NCI-H146 treated with DMSO at 0.1 percent for 48 hours (cell line): ENCODE measurements around the gene CAMK1.

Experiments used
- DNase-seq: peaks from one replicate; lab custom pipeline; 2025; ENCODE audit not compliant: unreplicated experiment; lab: John Stamatoyannopoulos, UW

CAMK1 gene

DNA sequence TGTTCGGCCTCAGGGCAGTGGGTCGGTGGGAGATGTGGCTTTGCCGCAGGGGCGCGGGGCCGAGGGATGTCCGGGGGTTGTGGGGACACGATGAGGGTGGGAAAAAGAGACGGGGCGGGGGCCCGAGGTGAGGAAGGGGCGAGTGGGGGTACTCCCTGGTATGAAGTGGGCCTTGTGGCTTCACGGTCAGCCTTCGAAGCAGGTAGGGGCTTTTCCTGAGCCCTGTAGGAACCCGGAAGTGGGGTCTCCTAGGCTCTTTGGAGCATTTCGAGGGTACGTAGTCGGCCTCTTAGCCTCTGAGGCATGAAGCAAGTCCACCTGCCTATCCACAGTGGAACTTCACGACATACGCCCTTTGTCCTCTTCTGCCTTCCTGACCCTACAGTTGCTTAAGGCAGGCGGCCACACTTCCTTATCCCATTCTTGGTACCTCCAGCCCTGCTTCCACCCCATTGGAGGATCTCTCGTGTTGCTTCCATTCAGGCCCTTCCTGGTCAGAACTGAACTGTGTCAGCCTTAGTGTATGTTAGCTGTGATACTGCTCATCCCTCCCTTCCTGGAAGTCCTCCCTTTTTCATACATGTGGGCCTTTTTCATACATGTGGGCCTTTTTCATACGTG lies 23.5 kb upstream of the CAMK1 start:
- DNase-seq = no peak

DNA sequence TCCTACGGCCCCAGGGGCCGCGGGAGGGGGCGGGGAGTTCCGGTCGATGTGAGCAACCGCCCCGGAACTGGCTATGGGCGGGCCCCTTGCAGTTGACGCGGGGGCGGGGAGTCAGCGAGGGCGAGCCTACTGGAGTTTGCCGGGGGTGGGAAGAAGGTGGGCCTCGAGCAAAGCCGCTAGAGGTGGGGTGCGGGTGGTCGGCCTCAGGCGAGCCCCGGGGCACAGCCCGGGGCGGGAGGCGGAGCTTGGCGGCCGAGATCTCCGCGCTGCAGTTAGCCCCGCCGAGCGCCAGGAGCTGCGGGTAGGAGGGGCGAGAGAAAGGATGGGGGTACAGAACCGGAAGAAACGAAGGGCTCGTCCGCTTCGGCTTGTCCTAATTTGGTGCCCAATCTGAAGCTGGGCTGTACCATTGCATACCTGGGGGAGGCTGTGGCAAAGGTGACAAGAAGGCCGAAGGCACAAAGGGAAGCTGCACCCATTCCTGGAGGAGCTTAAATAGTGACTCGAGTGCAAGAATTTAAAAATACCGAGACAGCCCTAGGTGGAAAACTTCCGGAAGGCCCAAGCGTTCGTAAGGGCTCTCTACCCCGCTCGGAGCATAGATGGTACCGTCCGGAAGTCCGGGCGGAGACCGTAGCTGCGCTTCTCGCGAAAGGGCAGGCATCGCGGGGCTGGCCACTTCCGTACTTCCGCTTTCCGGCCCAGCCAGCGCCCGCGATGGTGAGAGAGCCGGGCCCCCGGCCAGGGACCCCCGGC lies 22.8 kb upstream of the CAMK1 start, which contains the start of the genes ARPC4 and TADA3:
Gene ARPC4 (plus strand): TSS at position 678 of the 756 bp plus-strand sequence. CDS start 40 bp downstream, at position 718.
Gene TADA3 (minus strand): TSS at position 69 of the 756 bp plus-strand sequence. CDS start 1,007 bp downstream, outside the sequence.
- peak; percentile 88 for DNase-seq

DNA sequence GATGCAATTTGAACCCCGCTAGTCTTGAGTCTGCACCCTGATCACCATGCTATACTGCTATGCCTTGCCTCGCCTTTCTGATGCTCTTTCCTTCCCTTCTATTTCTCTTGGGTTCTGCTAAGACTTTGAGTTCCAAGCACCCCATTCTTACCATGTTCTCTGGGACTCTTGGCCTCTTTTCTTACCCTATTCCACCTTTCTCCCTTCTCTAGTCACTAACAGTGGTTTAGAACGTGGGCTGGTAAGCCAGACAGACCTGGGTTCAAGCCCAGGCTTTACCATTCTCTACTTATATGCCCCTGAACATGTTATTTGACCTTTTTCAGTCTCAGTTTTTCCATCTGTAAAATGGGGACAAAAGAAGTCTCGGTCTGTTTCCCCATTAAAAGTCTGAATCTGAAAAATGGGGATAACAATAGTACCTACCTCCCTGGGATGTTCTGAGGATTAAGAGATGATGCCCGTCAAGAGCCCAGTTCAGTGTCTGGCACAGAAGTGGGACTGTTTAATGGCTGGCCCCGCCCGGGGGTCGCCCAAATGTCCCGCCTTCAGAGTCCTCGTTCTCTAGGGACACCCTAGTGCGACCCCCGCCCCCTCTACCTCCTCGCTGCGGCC lies 22.1 kb upstream of the CAMK1 start:
- no peak for DNase-seq

DNA sequence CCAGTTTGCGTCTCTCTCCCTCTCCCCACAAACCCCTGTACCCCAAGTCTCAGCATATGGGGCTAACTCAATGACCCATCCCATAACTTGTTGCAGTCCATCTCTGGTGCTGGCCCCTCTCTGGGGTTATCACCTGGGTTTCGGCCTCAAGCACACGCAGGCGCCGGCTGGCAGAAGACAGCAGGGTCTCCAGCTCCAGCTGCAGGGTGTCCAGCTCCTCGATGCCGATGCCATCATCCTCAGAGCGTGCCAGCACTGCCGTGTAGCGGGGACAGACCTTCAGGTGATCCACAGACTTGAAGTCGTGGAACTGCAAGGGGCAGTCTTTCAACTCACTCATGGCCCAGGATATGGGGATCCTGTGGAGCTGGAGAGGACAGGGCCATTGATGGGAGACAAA lies 21.4 kb upstream of the CAMK1 start:
- DNase-seq = no peak

DNA sequence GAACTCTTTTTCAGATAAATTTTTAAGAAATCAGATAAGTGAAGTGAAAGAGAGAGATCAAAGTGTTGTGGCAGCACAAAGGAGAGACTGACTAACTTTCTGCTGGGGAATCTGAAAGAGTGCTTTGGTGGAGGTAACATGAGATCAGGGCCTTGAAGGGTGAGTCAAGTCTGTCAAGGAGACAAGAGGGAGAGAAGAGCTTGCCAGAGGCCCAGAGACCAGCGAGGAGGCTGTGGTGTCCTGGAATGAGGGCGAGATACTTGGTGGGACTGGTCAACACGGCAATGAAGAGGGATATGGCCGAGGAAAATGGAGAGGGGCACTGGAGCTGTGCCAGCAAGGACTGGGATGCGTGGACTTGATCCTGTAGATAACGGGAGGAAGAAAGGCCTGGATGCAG lies 18.0 kb upstream of the CAMK1 start:
- DNase-seq = no peak

DNA sequence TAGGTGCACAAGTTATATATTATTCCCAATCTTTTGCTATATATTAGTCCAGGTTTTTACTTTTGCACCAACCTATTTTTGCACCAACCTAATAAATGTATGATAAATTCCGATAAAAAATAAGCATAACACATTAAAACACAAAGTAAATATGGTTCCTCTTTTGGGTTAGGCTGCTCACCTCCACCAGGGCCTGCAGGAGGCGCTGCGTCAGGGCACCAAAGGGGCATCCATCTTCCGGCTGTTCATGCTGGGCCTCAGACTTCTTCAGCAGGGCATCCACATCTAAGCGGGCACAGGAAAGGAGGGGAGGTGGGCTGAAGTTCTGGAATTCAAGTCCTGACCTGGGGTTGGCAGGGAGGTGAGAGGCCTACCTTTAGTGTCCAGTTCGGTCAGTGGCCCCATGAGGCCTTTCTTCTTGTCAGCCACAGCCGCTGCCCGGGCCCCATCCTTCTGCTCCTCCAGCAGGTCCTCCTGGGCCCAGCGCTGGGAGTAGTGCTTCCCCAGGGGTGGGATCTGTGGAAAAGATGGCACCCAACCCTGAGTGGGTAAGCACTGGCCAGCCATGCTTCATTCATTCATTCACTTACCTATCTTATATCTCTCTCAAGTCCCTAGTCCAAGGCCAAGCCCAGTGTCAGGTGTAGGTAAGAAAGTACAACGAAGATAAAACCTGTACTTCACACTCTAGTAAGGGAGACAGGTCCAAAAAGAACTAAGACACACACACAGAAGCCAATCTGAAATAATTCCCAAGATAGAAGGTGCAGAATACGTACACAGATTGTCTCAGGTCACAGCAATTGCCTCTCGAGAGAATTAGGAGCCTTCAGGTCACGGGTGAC lies 17.3 kb upstream of the CAMK1 start:
- no peak for DNase-seq

DNA sequence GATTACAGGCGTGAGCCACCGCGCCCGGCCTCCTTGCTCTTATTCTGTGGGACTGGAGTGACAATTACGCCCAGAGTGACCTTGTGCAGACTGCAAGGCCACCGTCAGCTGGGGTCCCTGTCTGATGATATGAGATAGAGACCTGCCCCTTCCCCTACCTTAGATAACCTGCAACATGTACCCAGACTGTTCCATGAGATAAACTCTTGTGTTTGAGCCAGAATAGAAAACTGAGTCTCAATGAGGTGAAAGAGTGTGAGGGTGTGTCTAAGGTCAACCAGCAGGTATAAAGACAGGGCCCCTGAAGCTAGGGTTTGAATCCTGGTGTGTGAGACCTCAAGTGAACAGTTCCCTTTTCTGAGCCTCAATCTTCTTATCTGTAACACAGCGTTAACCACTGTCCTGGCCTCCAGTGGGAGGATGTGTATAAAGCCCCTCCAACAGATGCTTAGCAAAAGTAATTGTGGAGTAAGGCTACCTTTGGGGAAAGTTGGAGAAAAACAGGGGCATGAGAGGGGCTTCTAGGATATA lies 16.5 kb upstream of the CAMK1 start:
- DNase-seq = no peak

DNA sequence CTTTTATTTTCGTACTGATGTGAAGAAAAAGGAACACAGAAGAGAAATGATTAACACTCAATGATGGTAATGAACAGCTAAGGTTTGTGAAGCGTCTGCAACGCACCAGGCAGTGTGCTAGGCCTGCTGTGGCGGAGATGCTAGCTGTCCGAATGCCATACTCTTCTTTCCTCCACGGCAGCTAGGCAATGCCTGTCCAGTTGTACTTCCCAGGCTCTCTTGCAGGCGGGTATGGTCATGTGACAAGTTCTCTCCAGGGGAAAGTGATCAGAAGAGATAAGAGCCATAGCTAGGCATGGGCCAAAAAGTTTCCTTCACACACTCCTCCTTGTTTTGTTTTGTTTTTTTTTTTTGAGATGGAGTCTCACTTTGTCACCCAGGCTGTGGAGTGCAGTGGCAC lies 15.9 kb upstream of the CAMK1 start:
- no peak for DNase-seq

DNA sequence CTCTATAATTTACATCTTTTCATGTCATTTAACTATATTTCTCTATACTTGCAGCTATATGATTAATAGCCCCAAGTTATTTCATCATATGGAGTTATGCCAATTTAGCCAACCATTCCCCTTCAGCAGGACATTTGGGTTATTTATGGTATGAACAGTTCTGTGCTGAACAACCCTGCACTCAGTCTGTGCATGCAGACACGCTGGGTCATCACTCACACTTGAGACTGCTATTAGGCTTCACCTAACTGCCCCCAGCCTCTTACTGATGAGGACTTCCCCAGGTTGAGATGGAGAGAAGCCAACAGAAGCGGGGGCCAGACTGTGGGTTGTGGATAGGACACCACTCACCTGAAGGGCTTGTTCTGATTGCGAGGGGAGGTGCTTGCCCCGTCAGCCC lies 15.2 kb upstream of the CAMK1 start:
- DNase-seq = no peak

DNA sequence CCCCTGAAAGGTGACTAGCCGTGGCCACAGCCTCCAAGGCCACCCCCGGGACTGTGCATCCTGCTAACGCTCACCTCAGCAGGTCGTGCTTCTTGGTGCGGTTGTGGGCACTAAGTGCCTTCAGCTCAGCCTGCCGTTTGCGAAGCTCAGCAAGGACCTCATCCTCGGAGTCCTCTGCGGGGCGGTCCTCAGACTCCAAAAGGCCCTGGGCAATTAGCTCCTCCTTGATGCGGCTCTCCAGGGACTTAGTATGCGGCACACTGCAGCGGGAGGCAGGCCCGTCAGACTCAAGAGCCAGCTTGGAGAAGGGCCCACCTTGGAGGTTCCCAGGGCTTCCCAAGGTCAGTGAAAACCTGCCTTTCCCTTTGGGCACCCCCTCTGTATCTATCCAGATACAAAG lies 14.2 kb upstream of the CAMK1 start:
- DNase-seq = no peak

DNA sequence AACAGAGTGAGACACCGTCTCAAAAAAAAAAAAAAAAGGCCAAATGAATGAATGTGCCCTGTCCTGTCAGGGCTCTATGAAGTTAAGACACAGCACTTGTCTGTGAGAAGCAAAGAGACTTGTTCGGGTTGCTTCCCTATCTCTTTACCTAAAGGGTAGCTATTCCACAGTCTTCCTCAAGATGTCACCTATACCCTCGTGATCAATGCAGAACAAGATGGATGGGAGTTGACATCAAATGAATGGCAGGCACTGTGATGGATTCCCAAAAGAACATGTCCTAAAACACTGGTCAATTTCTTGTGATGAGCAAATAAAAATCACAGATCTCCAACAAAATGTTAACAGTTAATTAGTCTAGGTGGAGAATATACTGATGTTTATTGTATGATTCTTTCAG lies 13.0 kb upstream of the CAMK1 start:
- no peak for DNase-seq

DNA sequence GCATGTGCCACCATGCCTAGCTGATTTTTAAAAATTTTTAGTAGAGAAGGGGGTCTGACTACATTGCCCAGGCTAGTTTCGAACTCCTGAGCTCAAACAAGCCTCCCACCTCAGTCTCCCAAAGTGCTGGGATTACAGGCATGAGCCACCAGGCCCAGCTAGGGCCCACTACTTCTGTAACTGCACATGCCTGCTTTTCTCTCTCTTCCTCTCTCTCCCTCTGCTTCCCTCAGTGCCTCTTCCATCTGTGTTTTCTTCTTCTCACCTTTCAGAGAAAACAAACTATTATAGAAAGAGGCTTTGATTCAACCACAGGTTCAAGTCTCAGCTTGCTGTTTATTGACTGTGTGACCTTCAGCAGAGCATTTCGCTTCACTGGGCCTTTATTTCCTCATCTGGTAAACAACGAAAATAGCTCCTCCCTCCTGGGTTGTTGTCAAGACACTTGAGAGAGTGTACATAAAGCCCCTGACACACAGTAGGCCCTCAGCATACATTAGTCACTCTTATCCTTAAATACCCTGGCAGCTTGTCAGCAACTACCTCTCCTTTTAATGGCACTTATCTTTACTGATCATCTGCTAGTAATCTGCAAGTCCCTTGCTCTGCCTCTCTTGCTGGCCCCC lies 12.3 kb upstream of the CAMK1 start:
- DNase-seq = no peak

DNA sequence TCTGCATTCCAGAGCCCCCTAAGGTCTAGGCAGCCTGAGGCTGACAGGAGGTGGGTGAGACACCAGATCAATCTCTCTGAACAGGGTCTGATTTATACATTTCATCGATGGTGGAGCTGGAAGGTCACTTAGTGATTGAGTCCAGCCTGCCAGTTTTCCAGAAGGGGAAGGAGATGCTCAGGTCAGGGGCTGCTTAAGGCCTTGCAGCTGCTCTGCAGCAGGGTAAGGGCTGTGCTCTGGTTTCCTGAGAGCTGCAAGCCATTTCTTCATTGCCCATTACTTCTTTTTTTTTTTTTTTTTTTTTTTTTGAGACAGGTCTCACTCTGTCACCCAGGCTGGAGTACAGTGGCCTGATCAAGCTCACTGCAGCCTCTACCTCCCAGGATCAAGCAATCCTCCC lies 11.8 kb upstream of the CAMK1 start:
- DNase-seq = no peak

DNA sequence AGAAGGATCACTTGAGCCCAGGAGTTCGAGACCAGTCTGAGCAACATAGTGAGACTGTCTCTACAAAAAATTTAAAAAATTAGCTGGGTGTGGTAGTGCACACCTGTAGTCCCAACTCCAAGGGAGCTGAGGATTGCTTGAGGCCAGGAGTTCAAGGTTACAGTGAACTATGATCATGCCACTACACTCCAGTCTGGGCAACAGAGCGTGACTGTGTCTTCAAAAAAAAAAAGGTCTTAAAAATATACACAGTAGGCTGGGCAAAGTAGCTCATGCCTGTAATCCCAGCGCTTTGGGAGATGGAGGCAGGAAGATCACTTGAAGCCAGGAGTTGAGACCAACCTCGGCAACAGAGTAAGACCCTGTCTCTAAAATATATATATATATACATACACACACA lies 11.2 kb upstream of the CAMK1 start:
- no peak for DNase-seq

DNA sequence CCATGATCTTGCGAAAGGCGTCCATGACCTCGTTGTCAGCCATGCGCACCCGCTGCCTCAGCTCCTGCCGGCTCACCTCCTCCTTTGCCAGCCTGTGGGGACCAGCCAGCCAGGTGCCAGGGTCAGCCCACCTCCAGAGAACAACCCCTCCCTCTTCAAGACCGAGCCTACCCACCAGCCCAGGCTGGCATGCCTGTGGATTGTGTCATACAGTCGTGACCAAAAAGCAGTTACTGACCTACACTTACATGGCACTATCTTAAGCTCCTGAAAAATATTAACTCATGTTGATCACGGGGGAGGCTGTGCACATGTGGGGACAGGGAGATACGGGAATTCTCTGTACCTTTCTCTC lies 10.7 kb upstream of the CAMK1 start:
- DNase-seq = no peak

DNA sequence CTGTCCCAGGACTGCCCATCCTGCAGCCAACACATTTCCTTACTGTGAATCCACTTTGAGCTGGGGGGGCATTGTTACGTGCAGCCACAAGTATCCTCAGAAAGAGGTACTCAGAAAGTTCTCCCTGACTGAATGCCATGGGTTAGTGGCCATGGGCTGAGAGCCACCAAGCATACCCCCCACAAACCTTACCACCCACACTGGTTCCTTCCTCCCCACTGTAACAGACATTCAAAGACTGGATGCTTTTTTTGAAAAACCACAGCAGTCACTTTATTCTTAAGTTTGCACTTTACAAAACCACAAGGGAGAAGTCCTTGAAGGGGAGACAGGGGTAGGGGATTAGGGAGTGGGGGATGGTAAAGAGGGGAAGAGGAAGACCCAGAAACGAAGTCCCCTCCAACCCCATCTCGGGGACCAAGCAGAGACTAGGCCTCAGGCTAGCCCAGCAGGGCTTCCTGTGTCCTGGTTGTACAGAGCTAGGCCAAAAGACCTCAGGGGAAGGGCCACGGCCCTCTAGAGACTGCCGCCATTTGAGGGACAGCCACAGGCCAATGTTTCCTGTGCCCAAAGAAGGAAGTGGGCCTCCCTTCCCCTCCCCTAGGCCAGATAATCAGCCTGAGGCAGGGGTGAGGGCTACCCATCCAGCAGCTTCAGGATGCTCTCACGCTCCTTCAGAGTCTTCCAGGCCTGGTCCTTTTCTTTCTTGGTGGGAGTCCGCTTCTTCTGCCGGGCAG lies 10.1 kb upstream of the CAMK1 start:
- DNase-seq = no peak

DNA sequence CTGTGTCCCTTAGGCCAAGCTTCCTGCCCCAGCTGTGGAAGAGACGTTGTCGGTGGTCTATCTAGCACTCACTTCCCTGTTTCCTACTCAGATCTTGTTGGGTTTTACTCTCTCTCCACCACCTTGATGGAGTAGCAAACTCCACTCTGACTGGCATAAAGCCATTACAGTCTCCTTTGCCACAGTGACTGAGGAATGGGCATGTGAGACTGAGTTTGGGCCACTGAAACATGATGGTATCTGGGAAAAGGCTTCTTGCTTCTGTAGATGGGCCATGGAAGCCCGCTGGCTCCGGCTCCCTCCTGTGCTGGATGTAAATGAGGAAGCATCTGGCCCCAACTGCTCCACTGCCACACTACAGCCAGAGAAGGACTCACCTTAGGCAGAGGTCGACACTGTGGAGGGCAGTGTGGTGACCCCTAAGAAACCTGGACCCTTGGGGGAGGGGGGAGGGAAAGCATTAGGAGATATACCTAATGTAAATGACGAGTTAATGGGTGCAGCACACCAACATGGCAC lies 9.4 kb upstream of the CAMK1 start:
- no peak for DNase-seq

DNA sequence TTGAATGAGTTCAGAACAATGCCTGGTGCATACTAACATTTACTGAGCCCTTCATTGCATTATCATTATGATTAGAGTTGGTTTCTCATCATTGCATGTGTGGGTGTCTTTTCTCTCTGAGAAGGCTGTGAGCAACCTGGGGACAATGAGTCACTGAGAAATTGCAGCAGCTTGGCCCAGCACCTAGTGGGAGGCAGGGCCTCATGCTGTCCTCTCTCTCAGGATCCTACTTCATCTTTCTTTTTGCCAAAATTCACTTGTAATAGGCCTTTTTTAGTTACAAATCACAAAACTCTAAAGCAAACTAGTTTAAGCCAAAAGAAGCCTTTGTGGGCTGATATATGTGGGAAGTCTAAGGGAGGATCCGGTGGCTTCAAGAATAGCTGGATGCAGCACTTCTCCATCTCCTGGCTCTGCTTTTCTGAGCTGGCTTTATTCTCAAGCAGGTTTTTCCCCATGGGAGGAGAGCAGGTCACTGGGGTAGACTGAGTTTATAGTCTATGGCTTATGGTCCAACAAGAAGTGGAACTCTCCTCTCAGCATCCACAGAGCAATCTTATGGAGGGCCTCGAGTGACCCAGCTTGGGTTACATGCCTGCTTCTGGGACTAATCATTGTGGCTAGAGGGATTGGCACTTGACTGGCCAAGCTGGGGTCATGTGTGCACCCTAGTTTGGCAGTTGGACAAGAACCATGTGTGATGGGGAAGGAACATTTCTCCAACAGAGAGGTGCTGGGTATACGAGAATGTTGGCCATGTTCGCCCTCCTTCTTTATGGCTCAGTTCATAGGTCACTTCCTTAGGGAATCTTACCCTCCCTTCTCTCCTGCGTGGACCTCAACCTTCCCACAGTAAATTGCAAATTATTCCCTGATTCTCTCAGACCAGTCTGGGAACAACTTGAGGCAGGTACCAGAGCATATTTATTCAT lies 8.7 kb upstream of the CAMK1 start:
- no peak for DNase-seq

DNA sequence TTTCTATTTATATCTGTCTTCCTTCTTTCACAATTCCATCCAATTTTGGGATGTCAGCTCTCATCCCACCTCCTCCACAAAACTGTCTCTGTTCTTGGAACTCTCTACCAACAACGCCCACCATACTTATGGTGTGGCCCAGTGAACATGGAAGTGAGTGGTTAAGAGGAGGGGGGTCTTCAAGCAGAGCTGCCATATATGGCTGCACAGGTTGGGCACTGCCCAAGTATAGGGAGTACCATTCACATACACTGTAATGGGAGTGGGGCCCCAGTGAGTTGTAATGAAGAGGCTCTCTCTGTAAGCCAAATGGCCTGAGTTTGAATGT lies 7.9 kb upstream of the CAMK1 start:
- DNase-seq = no peak
